Adrenal gland (tissue), 5 donors: ENCODE data around the gene COL5A1.

Experiments
- POLR2A ChIP-seq, 2 donors: fragments of 450-650 bp; IDR thresholded peaks; one replicate each; pipeline ENCODE4 v1.6.1; 2017; ENCODE audit warnings: antibody characterized with exemption in 2 of 2, mild to moderate bottlenecking in 2 of 2, moderate library complexity in 1 of 2
- TF ChIP-seq, protein P1 (sequence below), 6 experiments: fragments of 450-650 bp in 4 of 6; fragments of 200-600 bp in 2 of 6; sonication (generic) in 1 of 6; IDR thresholded peaks; 1 replicate in 5 of 6; 2 replicates in 1 of 6; pipeline versions ENCODE4 v1.5.1 to v1.8.0; 2016 to 2021; ENCODE audit warnings: antibody characterized with exemption in 6 of 6, mild to moderate bottlenecking in 2 of 6, moderate library complexity in 1 of 6
- donor health status: DM: no; HTN: no; CAD: no.

DNA sequence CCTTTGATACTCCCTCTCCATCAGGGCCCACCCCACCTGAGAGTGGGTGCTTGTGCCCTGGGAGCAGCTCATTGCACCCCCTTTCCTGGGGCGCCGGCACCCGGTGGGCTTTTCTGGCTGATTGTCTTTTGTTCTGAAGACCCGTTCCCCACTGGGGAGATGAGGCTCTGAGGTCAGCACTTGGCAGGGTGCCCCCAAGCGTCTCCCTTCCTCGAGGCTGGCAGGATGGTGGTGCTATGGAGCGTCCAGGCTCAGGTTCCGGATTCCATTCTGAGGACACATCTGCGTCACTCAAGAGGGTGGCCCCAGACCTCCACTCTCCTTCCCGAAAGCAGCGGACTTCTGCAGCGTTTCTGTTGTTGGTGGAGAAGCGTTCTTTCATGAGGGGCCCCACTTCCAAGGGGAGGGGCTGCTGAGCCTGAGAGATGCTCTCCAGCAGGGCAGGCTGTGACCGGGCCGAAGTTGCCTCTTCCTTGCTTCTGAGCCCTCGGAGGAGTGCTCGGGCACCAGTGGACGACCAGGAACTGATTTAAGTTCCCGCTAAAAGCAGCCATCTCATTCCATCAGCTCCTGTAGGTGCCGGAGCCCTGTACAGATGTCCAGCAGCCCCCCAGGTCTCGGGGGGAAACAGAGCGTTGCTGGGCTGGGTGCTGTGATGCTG, 42.2 kb downstream of the COL5A1 start:
- TF ChIP-seq, protein P1, sequence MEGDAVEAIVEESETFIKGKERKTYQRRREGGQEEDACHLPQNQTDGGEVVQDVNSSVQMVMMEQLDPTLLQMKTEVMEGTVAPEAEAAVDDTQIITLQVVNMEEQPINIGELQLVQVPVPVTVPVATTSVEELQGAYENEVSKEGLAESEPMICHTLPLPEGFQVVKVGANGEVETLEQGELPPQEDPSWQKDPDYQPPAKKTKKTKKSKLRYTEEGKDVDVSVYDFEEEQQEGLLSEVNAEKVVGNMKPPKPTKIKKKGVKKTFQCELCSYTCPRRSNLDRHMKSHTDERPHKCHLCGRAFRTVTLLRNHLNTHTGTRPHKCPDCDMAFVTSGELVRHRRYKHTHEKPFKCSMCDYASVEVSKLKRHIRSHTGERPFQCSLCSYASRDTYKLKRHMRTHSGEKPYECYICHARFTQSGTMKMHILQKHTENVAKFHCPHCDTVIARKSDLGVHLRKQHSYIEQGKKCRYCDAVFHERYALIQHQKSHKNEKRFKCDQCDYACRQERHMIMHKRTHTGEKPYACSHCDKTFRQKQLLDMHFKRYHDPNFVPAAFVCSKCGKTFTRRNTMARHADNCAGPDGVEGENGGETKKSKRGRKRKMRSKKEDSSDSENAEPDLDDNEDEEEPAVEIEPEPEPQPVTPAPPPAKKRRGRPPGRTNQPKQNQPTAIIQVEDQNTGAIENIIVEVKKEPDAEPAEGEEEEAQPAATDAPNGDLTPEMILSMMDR (IDR thresholded peaks at IDR 0.05) = no peak
- TF ChIP-seq POLR2A (IDR thresholded peaks at IDR 0.05) = no peak
